Skin epidermis (tissue), 12 donors: ENCODE data around the gene NAXE.
"Not testable (repeated sequence)": the region's sequence is repeated elsewhere in the genome, so short reads cannot be mapped to it uniquely, and the experiment has no call there.

Experiments
- H3K27ac ChIP-seq, 21 experiments: fragments of 200-600 bp; sonication (generic) in 11 of 21; one replicate each; pipeline ENCODE4 v1.5.0; 2020; ENCODE audit warnings: mild to moderate bottlenecking in 3 of 21, inconsistent platforms in 2 of 21, moderate library complexity in 2 of 21
- H3K4me3 ChIP-seq, 7 experiments: fragments of 200-600 bp; sonication (generic) in 2 of 7; one replicate each; pipeline ENCODE4 v1.5.0; 2020; ENCODE audit warnings: inconsistent platforms in 2 of 7, mild to moderate bottlenecking in 2 of 7, moderate library complexity in 1 of 7

Gene NAXE

DNA sequence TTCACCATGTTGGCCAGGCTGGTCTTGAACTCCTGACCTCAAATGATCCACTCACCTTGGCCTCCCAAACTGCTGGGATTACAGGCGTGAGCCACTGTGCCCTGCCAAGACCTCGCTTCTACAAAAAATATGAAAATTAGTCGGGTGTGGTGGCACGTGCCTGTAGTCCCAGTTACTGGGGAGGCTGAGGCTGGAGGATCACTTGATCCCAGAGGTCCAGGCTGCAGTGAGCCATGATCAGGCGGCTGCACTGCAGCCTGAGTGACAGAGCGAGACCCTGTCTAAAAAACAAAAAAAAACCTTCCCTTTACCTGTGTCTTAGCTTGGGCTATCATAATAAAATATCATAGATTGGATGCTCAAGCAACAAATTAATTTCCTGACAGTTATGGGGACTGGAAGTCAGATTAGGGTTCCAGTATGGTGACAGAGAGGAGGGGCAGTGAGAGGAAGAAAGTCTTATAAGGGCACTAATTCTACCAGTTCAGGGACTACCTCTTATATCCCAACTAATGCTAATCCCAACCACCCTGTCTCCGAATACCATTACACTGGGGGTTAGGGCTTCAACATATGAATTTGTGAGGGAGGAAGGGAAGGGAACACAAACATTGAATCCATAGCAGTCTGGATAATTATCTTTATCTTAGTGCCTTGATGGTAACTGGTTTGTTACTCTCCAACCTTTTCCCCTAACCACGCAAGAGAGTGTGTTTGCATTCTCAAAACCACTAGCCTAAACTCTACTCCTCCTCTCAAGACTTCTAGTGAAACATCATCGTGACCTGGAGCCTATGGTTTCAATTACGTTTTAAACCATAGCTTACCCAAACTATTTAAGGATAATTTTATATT is 1.0 kb upstream of the NAXE start:
- H3K4me3 ChIP-seq, result peak overlapping the region in 5 of 7 experiments; percentile 49 to 89 (median 80)

GRCh38 chr1:156591181-156591431 is 470 bp upstream of the NAXE start:
- peak overlapping the region; percentile 49 to 89 (median 77) for H3K4me3 ChIP-seq
- peak overlapping the region; percentile 33 to 93 (median 86) for H3K27ac ChIP-seq

More for the DNA sequence above, 1.0 kb upstream of the NAXE start:
- peak overlapping the region in 17 of 21 experiments; percentile 63 to 93 (median 87) for H3K27ac ChIP-seq

GRCh38 chr1:156592158-156592909 is 758 bp downstream of the NAXE start:
- peak overlapping the region in 20 of 21 experiments; percentile 63 to 93 (median 86) for H3K27ac ChIP-seq

DNA sequence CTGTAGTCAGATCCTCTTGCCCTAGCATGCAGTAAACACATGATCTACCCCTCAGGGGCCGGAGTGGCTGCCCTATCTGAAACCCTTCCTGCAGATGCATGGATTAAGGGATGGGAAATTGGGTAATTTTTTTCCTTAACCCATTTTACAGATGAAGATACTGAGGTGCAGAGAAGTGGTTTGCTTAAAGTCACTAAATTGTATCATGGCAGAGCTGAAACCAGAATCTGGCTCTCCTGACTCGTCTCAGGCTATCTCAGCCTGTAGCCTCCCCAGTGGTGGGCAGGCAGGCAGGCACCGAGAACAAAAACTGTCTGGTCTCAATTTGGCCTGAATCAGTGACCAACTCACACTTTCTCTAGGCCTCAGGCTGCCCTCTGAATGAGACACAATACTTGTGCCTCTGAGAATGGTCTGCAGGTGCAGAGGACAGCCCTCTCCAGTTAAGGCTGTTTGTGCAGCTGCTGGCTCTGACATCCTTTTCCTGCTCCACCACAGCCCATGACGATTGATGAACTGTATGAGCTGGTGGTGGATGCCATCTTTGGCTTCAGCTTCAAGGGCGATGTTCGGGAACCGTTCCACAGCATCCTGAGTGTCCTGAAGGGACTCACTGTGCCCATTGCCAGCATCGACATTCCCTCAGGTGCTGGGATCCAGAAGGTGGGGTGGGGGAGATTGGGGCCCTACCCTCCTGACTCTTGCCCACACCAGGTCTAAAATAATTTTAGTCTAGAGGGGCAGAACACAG is 1.5 kb downstream of the NAXE start:
- Histone ChIP-seq H3K4me3 (no peak overlapping the region), H3K27ac (peak overlapping the region in 3 of 21 experiments; percentile 16 to 77 (median 72))

More at GRCh38 chr1:156592158-156592909, 758 bp downstream of the NAXE start:
- H3K4me3 ChIP-seq, result peak overlapping the region; percentile 49 to 89 (median 77)

GRCh38 chr1:156593661-156593989 is 2.0 kb downstream of the NAXE start:
- Histone ChIP-seq H3K27ac (no peak overlapping the region), H3K4me3 (no peak overlapping the region)

DNA sequence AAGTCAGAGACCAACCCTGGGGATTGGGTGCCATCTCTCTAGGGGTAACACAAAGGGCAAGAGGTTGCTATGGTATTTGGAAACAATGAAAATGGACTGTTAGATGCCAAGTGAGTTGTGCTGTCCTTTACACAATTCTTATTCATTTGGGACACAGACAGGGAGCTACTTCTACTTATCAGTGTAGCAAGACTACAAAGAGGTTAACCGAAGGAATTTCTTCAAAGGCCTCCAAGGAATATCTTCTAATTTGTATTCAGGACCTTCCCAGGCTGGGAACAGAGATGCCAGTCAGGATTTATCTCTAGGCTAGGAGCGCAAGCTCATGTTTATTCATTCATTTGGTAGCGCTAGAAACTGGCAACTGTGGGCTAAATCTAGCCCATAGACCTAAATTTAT is 2.6 kb downstream of the NAXE start:
- no peak overlapping the region for H3K27ac ChIP-seq
- H3K4me3 ChIP-seq, result no peak overlapping the region

GRCh38 chr1:156595016-156595415 is 3.4 kb downstream of the NAXE start:
- H3K4me3 ChIP-seq, result no peak overlapping the region
- no peak overlapping the region for H3K27ac ChIP-seq

DNA sequence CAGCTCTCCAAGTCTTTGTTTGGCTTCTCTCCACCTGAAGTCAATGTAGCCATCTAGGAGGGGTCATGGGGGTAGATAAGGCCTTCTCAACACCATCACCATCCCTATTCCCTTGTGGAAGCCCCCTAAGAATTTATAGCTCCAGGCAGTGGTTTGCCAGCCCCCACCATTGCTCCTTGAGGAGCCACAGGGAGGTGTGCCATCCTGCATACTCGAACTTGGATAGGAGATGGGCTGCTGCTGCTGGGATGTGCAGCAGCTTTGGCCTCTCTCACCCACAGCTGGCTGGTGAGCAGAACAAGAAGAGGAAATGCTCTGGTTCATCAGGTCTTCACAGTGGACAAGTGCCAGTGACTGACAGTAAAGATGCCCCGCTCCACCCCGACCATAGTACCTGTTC is 4.8 kb downstream of the NAXE start:
- Histone ChIP-seq H3K27ac (no peak overlapping the region), H3K4me3 (no peak overlapping the region)

DNA sequence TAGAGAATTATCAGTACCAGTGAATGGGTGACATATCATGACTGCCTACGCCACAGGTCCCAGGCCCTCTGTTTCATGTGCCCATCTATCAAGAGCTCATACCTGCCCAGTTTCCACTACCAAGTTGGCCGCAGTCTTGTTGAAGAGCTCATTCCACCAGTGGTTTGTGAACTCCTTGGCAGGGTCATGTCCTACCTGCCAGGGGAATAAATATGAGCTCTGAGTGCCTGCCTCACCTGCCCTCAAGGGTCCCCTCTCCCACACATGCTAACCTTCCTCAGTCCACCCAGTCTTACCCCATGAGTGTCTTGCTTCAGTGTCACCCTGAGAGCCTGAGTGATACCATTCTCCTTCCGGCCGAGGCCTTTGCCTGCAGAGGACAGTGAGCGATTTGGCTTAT is 6.5 kb downstream of the NAXE start:
- Histone ChIP-seq H3K4me3 (no peak overlapping the region), H3K27ac (no peak overlapping the region)

DNA sequence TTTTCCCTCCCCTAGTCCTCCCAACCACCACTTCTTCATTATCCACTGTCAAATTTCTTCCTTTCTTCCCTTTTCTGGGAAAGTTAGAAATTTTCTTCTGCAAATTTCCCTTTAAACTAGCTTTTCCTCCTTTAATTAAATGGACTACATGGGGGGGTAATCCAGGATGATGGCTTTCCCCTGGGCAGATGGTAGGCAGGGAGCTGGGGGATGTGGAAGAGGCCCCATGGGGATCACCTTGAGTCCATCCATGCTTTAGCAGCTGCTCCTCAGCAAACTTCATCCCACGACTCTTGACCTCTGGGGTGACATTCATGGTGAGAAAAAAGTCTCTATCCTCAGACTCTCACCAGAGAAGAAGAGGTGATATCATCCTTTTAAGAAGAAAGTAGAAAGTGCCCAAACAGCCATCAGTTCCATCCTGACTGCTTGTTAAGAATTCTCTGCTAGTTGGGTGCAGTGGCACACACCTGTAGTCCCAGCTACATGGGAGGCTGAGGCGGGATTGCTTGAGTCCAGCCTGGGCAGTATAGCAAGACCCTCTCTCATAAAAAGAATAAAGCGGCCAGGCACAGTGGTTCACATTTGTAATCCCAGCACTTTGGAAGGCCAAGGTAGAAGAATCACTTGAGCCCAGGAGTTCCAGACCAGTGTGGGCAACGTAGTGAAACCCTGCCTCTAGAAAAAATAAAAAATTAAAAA is 7.3 kb downstream of the NAXE start:
- Histone ChIP-seq H3K27ac (no peak overlapping the region), H3K4me3 (no peak overlapping the region)

DNA sequence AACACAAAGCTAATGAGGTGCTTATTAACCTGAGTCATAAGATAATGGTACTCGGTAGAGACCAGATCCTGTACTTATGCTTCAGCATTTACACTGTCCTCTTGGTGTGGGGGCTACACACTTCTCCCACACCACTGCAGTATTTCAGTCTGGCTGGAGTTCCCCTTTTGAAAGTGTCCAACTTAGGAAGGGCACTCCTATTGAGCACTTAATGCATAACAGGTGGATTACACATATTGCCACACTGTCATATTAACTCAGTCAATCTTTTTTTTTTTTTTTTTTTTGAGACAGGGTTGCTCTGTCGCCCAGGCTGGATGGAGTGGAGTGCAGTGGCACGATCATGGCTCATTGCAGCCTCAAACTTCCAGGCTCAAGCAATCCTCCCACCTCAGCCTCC is 8.2 kb downstream of the NAXE start:
- Histone ChIP-seq H3K27ac (no peak overlapping the region), H3K4me3 (no peak overlapping the region)

GRCh38 chr1:156600733-156601121 is 9.2 kb downstream of the NAXE start:
- Histone ChIP-seq H3K4me3 (peak overlapping the region; percentile 59 to 78 (median 68)), H3K27ac (peak overlapping the region in 20 of 21 experiments; percentile 46 to 88 (median 79))

GRCh38 chr1:156601122-156601830 is 9.7 kb downstream of the NAXE start, which contains the start of gene GPATCH4:
Gene GPATCH4 (minus strand): TSS chr1:156601479.
- H3K4me3 ChIP-seq, result peak within 1 kb of the TSS; percentile 59 to 78 (median 68)
- peak within 1 kb of the TSS in 20 of 21 experiments; percentile 46 to 88 (median 79) for H3K27ac ChIP-seq

- Histone ChIP-seq H3K4me3 (peak overlapping the region; percentile 59 to 78 (median 68)), H3K27ac (peak overlapping the region in 20 of 21 experiments; percentile 46 to 88 (median 79))
Observed at GRCh38 chr1:156601892-156602291, 10.3 kb downstream of the NAXE start.

- H3K4me3 ChIP-seq, result no peak overlapping the region
- H3K27ac ChIP-seq, result no peak overlapping the region
Observed at GRCh38 chr1:156602557-156602993, 11.0 kb downstream of the NAXE start.

GRCh38 chr1:156607344-156607743 is 15.8 kb downstream of the NAXE start:
- H3K4me3 ChIP-seq, H3K27ac ChIP-seq: not testable (repeated sequence)

GRCh38 chr1:156608036-156608674 is 16.6 kb downstream of the NAXE start:
- no peak overlapping the region for H3K4me3 ChIP-seq
- H3K27ac ChIP-seq, result no peak overlapping the region

DNA sequence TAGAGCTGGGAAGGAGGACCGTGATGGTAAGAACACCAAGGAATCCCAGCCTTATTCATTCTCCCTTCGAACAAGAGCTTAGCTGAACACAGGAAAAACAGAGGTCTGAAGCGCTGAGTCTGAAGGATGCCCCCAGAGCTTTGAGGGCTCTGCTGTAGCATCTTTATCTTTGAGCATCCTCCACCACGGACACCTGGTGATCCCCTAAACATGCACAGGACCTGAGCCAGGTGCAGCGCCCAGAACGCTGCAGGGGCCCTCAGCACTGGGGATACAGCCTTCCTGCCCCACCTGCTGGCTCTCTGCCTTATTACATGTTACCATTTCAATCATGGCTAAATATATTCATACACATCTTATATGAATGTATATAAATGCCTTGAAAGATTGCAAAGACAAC is 17.4 kb downstream of the NAXE start:
- H3K27ac ChIP-seq, result no peak overlapping the region

GRCh38 chr1:156610072-156610471 is 18.5 kb downstream of the NAXE start:
- not testable (repeated sequence) for H3K4me3 ChIP-seq, H3K27ac ChIP-seq

More for the DNA sequence above, 17.4 kb downstream of the NAXE start:
- no peak overlapping the region for H3K4me3 ChIP-seq
